Measurements from ENCODE around the gene LNP1. TPM values are rescaled to one million over a fixed set of nuclear protein-coding genes. Genes with fewer than 3 reads are reported as not detected.

The LNP1 gene
- total and polyA plus RNA-seq, 9 of the 15 experiments (the other 6 are each of a cell fraction or from before 2014, with no cell fraction given): 1.9 to 5.2 (median 4.5) TPM

DNA sequence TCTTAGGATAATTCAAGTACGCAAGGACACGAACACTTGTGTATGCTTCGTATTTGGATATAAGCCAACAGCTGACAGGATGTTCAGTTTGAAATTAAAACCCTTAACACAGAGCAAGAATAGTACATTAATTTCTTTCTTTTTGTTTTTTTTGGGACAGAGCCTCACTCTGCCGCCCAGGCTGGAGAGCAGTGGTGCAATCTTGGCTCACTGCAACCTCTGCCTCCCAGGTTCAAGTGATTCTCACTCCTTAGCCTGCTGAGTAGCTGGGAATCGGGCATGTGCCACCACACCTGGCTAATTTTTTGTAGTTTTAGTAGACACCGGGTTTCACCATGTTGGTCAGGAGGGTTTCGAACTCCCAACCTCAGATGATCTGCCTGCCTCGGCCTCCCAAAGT, 32.9 kb upstream of the LNP1 start (continued):
- TF ChIP-seq FOXK1 (CRISPR knock-in tag; IDR thresholded peaks at IDR 0.05; ENCODE audit: borderline replicate concordance) (no peak), BHLHE40 (IDR thresholded peaks at IDR 0.05; ENCODE audit: low read length) (no peak), CEBPG (CRISPR knock-in tag; IDR thresholded peaks at IDR 0.05) (no peak), CEBPG (tag; conservative IDR thresholded peaks at IDR 0.05 in 1 of 2, IDR thresholded peaks at IDR 0.05 in 1 of 2) (no peak), ATF3 (IDR thresholded peaks at IDR 0.05) (no peak), ATF3 (CRISPR knock-in tag; conservative IDR thresholded peaks at IDR 0.05) (no peak)
- TF ChIP-seq, protein P1, sequence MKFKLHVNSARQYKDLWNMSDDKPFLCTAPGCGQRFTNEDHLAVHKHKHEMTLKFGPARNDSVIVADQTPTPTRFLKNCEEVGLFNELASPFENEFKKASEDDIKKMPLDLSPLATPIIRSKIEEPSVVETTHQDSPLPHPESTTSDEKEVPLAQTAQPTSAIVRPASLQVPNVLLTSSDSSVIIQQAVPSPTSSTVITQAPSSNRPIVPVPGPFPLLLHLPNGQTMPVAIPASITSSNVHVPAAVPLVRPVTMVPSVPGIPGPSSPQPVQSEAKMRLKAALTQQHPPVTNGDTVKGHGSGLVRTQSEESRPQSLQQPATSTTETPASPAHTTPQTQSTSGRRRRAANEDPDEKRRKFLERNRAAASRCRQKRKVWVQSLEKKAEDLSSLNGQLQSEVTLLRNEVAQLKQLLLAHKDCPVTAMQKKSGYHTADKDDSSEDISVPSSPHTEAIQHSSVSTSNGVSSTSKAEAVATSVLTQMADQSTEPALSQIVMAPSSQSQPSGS (CRISPR knock-in tag; IDR thresholded peaks at IDR 0.05): no peak

GRCh38 chr3:100370756-100371155, 30.6 kb upstream of the LNP1 start:
- H3K27ac ChIP-seq (ENCODE audit: extremely low read depth, low read depth, low read length): no peak overlapping the region
- FAIRE-seq (no peak), DNase-seq (ENCODE audit: extremely low read depth in 1 of 4, low spot score in 3 of 4) (no peak), ATAC-seq (no peak)
- H3K79me2 ChIP-seq (ENCODE audit: control insufficient read depth, insufficient read depth, low read length): no peaks in the 10 kb centered on the region
- H3K4me3 ChIP-seq: no peak overlapping the region
- H3K9me3 ChIP-seq (replicated peaks; ENCODE audit: control insufficient read depth, insufficient read depth, low read depth, low read length): no peaks in the 10 kb centered on the region
- no peak overlapping the region for H2AFZ ChIP-seq (ENCODE audit: low read depth, low read length)
- in situ Hi-C loops (cut with MboI) (no loop called here), intact Hi-C loops (cut with micrococcal nuclease) (no loop called here)
- CTCF ChIA-PET (ENCODE audit: low intra/inter-chr PET ratio): no interaction called here
- H3K36me3 ChIP-seq (ENCODE audit: control insufficient read depth, insufficient read depth, low read length): peaks cover 92% of the 10 kb centered on the region
- no TSS peak for BruUV-seq (replicated peaks)
- H3K9me1 ChIP-seq (ENCODE audit: control insufficient read depth, insufficient read depth, low read length): no peaks in the 10 kb centered on the region
- TF ChIP-seq ZNF277 (CRISPR knock-in tag; IDR thresholded peaks at IDR 0.05; ENCODE audit: borderline replicate concordance): no peak
- no peak for TF ChIP-seq SP2 (IDR thresholded peaks at IDR 0.05; ENCODE audit: extremely low read depth, low read depth, low read length, poor library complexity, severe bottlenecking)
- H3K4me1 ChIP-seq (replicated peaks in 1 of 2; ENCODE audit: control insufficient read depth in 2 of 2, insufficient read depth in 2 of 2, low read length in 2 of 2): no peaks in the 10 kb centered on the region
- no peaks in the 10 kb centered on the region for H3K27me3 ChIP-seq (ENCODE audit: control insufficient read depth in 2 of 2, insufficient read depth in 2 of 2, low read length in 2 of 2)
- H3K4me2 ChIP-seq (ENCODE audit: insufficient read depth, low read length): no peak overlapping the region
- POLR2A ChIA-PET: interaction anchor here (0.8 kb wide), 1 partner anchor 11 kb away, joined by 3 read pairs; no protein-coding TSS in a partner anchor
- H4K20me1 ChIP-seq (replicated peaks; ENCODE audit: control insufficient read depth, insufficient read depth, low read length): no peaks in the 10 kb centered on the region
- no peak overlapping the region for H3K9ac ChIP-seq (ENCODE audit: insufficient read depth in 1 of 2, low read depth in 2 of 2, low read length in 2 of 2)
- 100% methylated on average over 1 of the region's 1 CpG for WGBS (ENCODE audit: insufficient coverage, low coverage, missing lambda C conversion rate)

Measured in K562 (cell line).